Liver (tissue), 9 donors: ENCODE measurements around the gene SELENOI. TPM values are rescaled to one million over a fixed set of nuclear protein-coding genes. Genes with fewer than 3 reads are reported as not detected.

Experiments
- DNase-seq: peaks from one replicate; pipeline ENCODE4 v3.0.0-alpha.2; 2017; ENCODE audit warnings: low spot score
- H3K27ac ChIP-seq, 2 donors: one replicate each; pipeline ENCODE4 v1.7.0; 2013; ENCODE audit warnings: inconsistent platforms in 2 of 2, low read length in 2 of 2, control low read depth in 1 of 2, low read depth in 1 of 2, mild to moderate bottlenecking in 1 of 2
- H3K27me3 ChIP-seq, 4 donors: one replicate each; pipeline versions ENCODE4 v1.6.1 to v1.7.0; 2013; ENCODE audit warnings: low read length in 3 of 4, inconsistent platforms in 1 of 4, mild to moderate bottlenecking in 1 of 4, moderate library complexity in 1 of 4; ENCODE audit not compliant: control insufficient read depth in 4 of 4, insufficient read depth in 4 of 4
- H3K36me3 ChIP-seq, 4 donors: one replicate each; pipeline versions ENCODE4 v1.6.1 to v1.7.0; 2013; ENCODE audit warnings: low read length in 3 of 4, mild to moderate bottlenecking in 3 of 4, low read depth in 1 of 4, moderate library complexity in 1 of 4; ENCODE audit not compliant: control insufficient read depth in 4 of 4, insufficient read depth in 3 of 4
- H3K4me1 ChIP-seq, 4 donors: one replicate each; pipeline versions ENCODE4 v1.6.1 to v1.7.0; 2013; ENCODE audit warnings: low read length in 3 of 4, mild to moderate bottlenecking in 3 of 4, moderate library complexity in 1 of 4; ENCODE audit not compliant: control insufficient read depth in 4 of 4, insufficient read depth in 4 of 4
- H3K4me3 ChIP-seq, 3 donors: one replicate each; pipeline versions ENCODE4 v1.6.1 to v1.7.0; 2013; ENCODE audit warnings: low read length in 3 of 3, control low read depth in 1 of 3, low read depth in 1 of 3, mild to moderate bottlenecking in 1 of 3
- H3K9ac ChIP-seq, 2 donors: one replicate each; pipeline ENCODE4 v1.7.0; 2013; ENCODE audit warnings: low read length in 2 of 2, mild to moderate bottlenecking in 2 of 2, moderate library complexity in 2 of 2, control low read depth in 1 of 2, low read depth in 1 of 2
- H3K9me3 ChIP-seq, 4 donors: one replicate each; pipeline versions ENCODE4 v1.6.1 to v1.7.0; 2013; ENCODE audit warnings: low read length in 3 of 4; ENCODE audit not compliant: control insufficient read depth in 4 of 4
- CTCF ChIP-seq: fragments of 150-350 bp; IDR thresholded peaks from 2 replicates; pipeline ENCODE4 v1.5.1; 2017; ENCODE audit warnings: improper control_type of control experiment, low read depth, low read length; ENCODE audit not compliant: missing input control
- EGR1 ChIP-seq, 2 donors: IDR thresholded peaks; 2 replicates each; pipeline ENCODE4 v1.6.1; 2016 to 2018; ENCODE audit warnings: antibody characterized with exemption in 2 of 2, low read depth in 2 of 2
- FOXA1 ChIP-seq: IDR thresholded peaks from 2 replicates; pipeline ENCODE4 v1.6.1; 2016; ENCODE audit warnings: antibody characterized with exemption
- FOXA2 ChIP-seq: IDR thresholded peaks from 2 replicates; pipeline ENCODE4 v1.6.1; 2016; ENCODE audit warnings: antibody characterized with exemption
- GABPA ChIP-seq, 2 donors: IDR thresholded peaks in 1 of 2; conservative IDR thresholded peaks in 1 of 2; 2 replicates each; pipeline ENCODE4 v1.6.1; 2016; ENCODE audit warnings: antibody characterized with exemption in 2 of 2, mild to moderate bottlenecking in 1 of 2, moderate library complexity in 1 of 2
- HNF4A ChIP-seq, 2 donors: conservative IDR thresholded peaks; 2 replicates each; pipeline ENCODE4 v1.6.1; 2016; ENCODE audit warnings: antibody characterized with exemption in 2 of 2, mild to moderate bottlenecking in 2 of 2
- HNF4G ChIP-seq: IDR thresholded peaks from 2 replicates; pipeline ENCODE4 v1.6.1; 2016; ENCODE audit warnings: antibody characterized with exemption
- JUND ChIP-seq, 2 donors: IDR thresholded peaks; 2 replicates each; pipeline ENCODE4 v1.6.1; 2016; ENCODE audit warnings: antibody characterized with exemption in 2 of 2
- NR2F2 ChIP-seq: IDR thresholded peaks from 2 replicates; pipeline ENCODE4 v1.6.1; 2016; ENCODE audit warnings: antibody characterized with exemption
- RAD21 ChIP-seq, 2 donors: IDR thresholded peaks; 2 replicates each; pipeline ENCODE4 v1.6.1; 2016; ENCODE audit warnings: antibody characterized with exemption in 2 of 2, mild to moderate bottlenecking in 2 of 2
- SP1 ChIP-seq: IDR thresholded peaks from 2 replicates; pipeline ENCODE4 v1.6.1; 2018; ENCODE audit warnings: antibody characterized with exemption, mild to moderate bottlenecking
- TAF1 ChIP-seq: conservative IDR thresholded peaks from 2 replicates; pipeline ENCODE4 v1.6.1; 2016; ENCODE audit warnings: antibody characterized with exemption, mild to moderate bottlenecking
- YY1 ChIP-seq: IDR thresholded peaks from 2 replicates; pipeline ENCODE4 v1.6.1; 2016; ENCODE audit warnings: antibody characterized with exemption, mild to moderate bottlenecking
- ZBTB33 ChIP-seq: IDR thresholded peaks from 2 replicates; pipeline ENCODE4 v1.6.1; 2016; ENCODE audit warnings: antibody characterized with exemption
- WGBS: extraction: QIAGEN DNeasy Blood & Tissue Kit; methylation state at CpG from one replicate; pipeline ENCODE4 v1.1.7; 2013; 5-methylcytosine and 5-hydroxymethylcytosine counted together
- polyA plus RNA-seq, 2 donors: library from polyadenylated mRNA; stranded (reverse) in 1 of 2; unstranded in 1 of 2; fragments of 200-250 nt in 1 of 2; fragments of >200 nt in 1 of 2; fragmentation: Nextera tagmentation in 1 of 2; extraction: Ambion mirVana in 1 of 2; gene quantifications; one replicate each; pipeline versions ENCODE4 v1.2.1 to v1.2.3, GENCODE V29; 2013 to 2015
- total RNA-seq, 2 donors: library from RNA; depleted of rRNA; stranded (reverse); fragments of >200 nt; gene quantifications; one replicate each; pipeline ENCODE4 v1.2.3, GENCODE V29; 2014
- donor health status: healthy.
- donor health status: healthy.
- donor health status: healthy.
- donor health status: healthy.
- donor health status: healthy.

Gene SELENOI
- total and polyA plus RNA-seq, 4 donors, result 6.2 to 55.9 (median 17.5) TPM

DNA sequence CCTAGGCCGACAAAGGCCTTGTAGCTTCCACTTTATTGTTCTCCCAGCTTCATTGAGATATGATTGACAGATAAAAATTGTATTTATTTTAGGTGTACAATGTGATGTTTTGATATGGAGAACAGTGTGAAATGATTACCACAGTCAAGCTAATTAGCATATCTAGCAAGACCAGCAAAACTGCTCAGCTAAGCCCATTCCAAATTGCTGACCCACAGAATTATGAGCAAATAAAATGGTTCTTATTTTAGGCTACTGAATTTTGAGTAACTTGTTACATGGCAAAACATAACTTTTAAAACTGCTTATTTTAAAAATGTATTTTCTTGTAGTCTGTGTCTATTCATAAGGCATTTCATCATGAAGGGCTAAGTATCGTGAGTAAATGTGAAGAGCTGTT is 8.6 kb upstream of the SELENOI start (continued):
- TF ChIP-seq FOXA2 (no peak), HNF4G (no peak), RAD21 (IDR thresholded peaks at IDR 0.05) (no peak)

DNA sequence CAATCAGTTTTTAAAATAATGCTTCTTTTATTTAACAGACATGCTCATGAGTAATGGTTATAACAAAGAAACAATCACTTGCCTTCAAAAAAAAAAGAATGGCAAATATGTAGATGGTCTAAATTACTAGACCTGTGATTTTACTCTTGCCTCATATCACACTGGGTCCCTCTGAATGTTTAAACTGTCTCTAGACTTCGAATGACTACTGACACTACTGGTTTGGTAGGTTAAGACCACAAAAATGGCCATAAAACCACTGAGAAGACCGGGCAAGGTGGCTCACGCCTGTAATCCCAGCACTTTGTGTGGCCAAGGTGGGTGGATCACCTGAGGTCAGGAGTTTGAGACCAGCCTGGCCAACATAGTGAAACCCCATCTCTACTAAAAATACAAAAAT is 5.1 kb upstream of the SELENOI start:
- 84% methylated on average over 3 of the region's 3 CpGs for WGBS
- H3K27me3 ChIP-seq, result no peaks in the 10 kb centered on the region
- no peak for DNase-seq
- no peaks in the 10 kb centered on the region for H3K36me3 ChIP-seq
- no peak overlapping the region for H3K27ac ChIP-seq
- TF ChIP-seq HNF4G (no peak), ZBTB33 (no peak), RAD21 (IDR thresholded peaks at IDR 0.05) (no peak), CTCF (no peak), SP1 (no peak), NR2F2 (no peak), GABPA (IDR thresholded peaks at IDR 0.05 in 1 of 2, conservative IDR thresholded peaks at IDR 0.05 in 1 of 2) (no peak), FOXA1 (no peak), HNF4A (conservative IDR thresholded peaks at IDR 0.05) (no peak), YY1 (no peak), EGR1 (IDR thresholded peaks at IDR 0.05; ENCODE audit: low read depth in 2 of 2) (no peak)
- no peak overlapping the region for H3K4me3 ChIP-seq
- H3K9me3 ChIP-seq, result no peaks in the 10 kb centered on the region
- peaks cover 3 to 11% (median 7%) of the 10 kb centered on the region in 4 donors for H3K4me1 ChIP-seq
- H3K9ac ChIP-seq, result no peak overlapping the region

- Histone ChIP-seq H3K36me3 (no peaks in the 10 kb centered on the region), H3K9ac (peak overlapping the region; percentile 96 to 98), H3K27me3 (no peaks in the 10 kb centered on the region), H3K27ac (peak overlapping the region; percentile 89 to 97), H3K9me3 (no peaks in the 10 kb centered on the region), H3K4me3 (peak overlapping the region; percentile 61 to 98 (median 80)), H3K4me1 (peaks cover 5 to 23% (median 10%) of the 10 kb centered on the region in 4 donors)
- WGBS, result 44% methylated on average over 17 of the region's 17 CpGs
- no peak for DNase-seq
- no peak for TF ChIP-seq TAF1
- TF ChIP-seq FOXA1, result no peak
- no peak for TF ChIP-seq HNF4A (conservative IDR thresholded peaks at IDR 0.05)
- no peak for TF ChIP-seq RAD21 (IDR thresholded peaks at IDR 0.05)
- no peak for TF ChIP-seq JUND (IDR thresholded peaks at IDR 0.05)
These were observed 1.2 kb upstream of the SELENOI start for GRCh38 chr2:26344581-26345282.
